Measurements from ENCODE around the gene SMAGP. TPM values are rescaled to one million over a fixed set of nuclear protein-coding genes. Genes with fewer than 3 reads are reported as not detected.
"Not testable (repeated sequence)": the region's sequence is repeated elsewhere in the genome, so short reads cannot be mapped to it uniquely, and the experiment has no call there.

The SMAGP gene
- total and polyA plus RNA-seq, 2 of the 13 experiments (the other 11 are each of a cell fraction or from before 2014, with no cell fraction given), result 9.2 TPM

GRCh38 chr12:51300768-51301167 lies 30.6 kb upstream of the SMAGP start:
- H3K27ac ChIP-seq (ENCODE audit: extremely low read length, insufficient read depth, low read length); H3K27me3 ChIP-seq (ENCODE audit: control insufficient read depth in 1 of 2, insufficient read depth in 2 of 2, low read length in 2 of 2); in situ Hi-C loops (cut with HindIII; ENCODE audit: extremely low pct_ligation_motif_present, low pct_unique_long_range_greater_than_20kb); DNase-seq (ENCODE audit: low spot score); H3K4me3 ChIP-seq (replicated peaks in 1 of 3; ENCODE audit: insufficient read depth in 1 of 3, low read depth in 2 of 3, low read length in 3 of 3); H3K36me3 ChIP-seq (replicated peaks in 1 of 2; ENCODE audit: control insufficient read depth in 1 of 2, insufficient read depth in 2 of 2, low read length in 2 of 2); intact Hi-C loops (cut with micrococcal nuclease; ENCODE audit: unreplicated experiment); H3K79me2 ChIP-seq (ENCODE audit: insufficient read depth, low read length); CTCF ChIA-PET (ENCODE audit: low intra/inter-chr PET ratio, low total read pairs); H3K4me1 ChIP-seq (ENCODE audit: insufficient read depth, low read length); H4K20me1 ChIP-seq (ENCODE audit: insufficient read depth, low read length); POLR2A ChIA-PET; FAIRE-seq; H3K4me2 ChIP-seq (ENCODE audit: low read depth, low read length); ATAC-seq; BruUV-seq (replicated peaks); H3K9ac ChIP-seq (ENCODE audit: insufficient read depth, low read depth, low read length); H3K9me3 ChIP-seq (ENCODE audit: low read length); H2AFZ ChIP-seq (ENCODE audit: low read length): not testable (repeated sequence)
- WGBS (ENCODE audit: low lambda C conversion rate), result 52% methylated on average over 10 of the region's 10 CpGs

DNA sequence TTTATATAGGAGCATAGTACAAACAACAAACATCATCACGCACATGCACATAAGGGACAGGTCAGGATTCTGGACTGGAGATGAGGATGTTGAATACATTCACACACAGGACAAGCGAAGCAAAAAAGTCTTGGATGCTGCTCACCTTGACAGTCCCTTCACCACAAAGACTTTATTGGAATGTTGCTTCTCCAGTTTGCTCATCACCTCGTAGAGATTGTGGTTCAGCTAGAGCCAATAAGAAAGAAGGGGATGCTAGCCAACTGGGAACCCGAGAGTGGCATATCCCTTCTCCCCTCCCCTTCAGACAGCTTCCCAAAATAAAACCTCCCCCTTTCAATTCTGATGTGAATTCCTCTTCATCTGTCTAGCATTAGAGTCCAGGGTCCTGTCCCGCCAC lies 25.4 kb upstream of the SMAGP start:
- DNase-seq (ENCODE audit: low spot score) (no peak), ATAC-seq (no peak), FAIRE-seq (no peak)
- POLR2A ChIA-PET, result no interaction called here
- Histone ChIP-seq H3K27me3 (ENCODE audit: control insufficient read depth in 1 of 2, insufficient read depth in 2 of 2, low read length in 2 of 2) (no peaks in the 10 kb centered on the region; a peak in 1 of 5 replicates), H4K20me1 (ENCODE audit: insufficient read depth, low read length) (no peaks in the 10 kb centered on the region), H3K36me3 (replicated peaks in 1 of 2; ENCODE audit: control insufficient read depth in 1 of 2, insufficient read depth in 2 of 2, low read length in 2 of 2) (no peaks in the 10 kb centered on the region), H2AFZ (ENCODE audit: low read length) (no peak overlapping the region), H3K4me2 (ENCODE audit: low read depth, low read length) (no peak overlapping the region), H3K27ac (ENCODE audit: extremely low read length, insufficient read depth, low read length) (no peak overlapping the region), H3K4me3 (replicated peaks in 1 of 3; ENCODE audit: insufficient read depth in 1 of 3, low read depth in 2 of 3, low read length in 3 of 3) (no peak overlapping the region), H3K9me3 (ENCODE audit: low read length) (no peaks in the 10 kb centered on the region), H3K79me2 (ENCODE audit: insufficient read depth, low read length) (no peaks in the 10 kb centered on the region), H3K4me1 (ENCODE audit: insufficient read depth, low read length) (no peaks in the 10 kb centered on the region), H3K9ac (ENCODE audit: insufficient read depth, low read depth, low read length) (no peak overlapping the region)
- BruUV-seq (replicated peaks), result no TSS peak
- whole genome bisulfite sequencing (ENCODE audit: low lambda C conversion rate), result 40% methylated on average over 5 of the region's 5 CpGs
- CTCF ChIA-PET (ENCODE audit: low intra/inter-chr PET ratio, low total read pairs), result no interaction called here
- TF ChIP-seq, protein P1, sequence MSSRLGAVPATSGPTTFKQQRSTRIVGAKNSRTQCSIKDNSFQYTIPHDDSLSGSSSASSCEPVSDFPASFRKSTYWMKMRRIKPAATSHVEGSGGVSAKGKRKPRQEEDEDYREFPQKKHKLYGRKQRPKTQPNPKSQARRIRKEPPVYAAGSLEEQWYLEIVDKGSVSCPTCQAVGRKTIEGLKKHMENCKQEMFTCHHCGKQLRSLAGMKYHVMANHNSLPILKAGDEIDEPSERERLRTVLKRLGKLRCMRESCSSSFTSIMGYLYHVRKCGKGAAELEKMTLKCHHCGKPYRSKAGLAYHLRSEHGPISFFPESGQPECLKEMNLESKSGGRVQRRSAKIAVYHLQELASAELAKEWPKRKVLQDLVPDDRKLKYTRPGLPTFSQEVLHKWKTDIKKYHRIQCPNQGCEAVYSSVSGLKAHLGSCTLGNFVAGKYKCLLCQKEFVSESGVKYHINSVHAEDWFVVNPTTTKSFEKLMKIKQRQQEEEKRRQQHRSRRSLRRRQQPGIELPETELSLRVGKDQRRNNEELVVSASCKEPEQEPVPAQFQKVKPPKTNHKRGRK (CRISPR knock-in tag; IDR thresholded peaks at IDR 0.05), result no peak
- TF ChIP-seq, protein P2, sequence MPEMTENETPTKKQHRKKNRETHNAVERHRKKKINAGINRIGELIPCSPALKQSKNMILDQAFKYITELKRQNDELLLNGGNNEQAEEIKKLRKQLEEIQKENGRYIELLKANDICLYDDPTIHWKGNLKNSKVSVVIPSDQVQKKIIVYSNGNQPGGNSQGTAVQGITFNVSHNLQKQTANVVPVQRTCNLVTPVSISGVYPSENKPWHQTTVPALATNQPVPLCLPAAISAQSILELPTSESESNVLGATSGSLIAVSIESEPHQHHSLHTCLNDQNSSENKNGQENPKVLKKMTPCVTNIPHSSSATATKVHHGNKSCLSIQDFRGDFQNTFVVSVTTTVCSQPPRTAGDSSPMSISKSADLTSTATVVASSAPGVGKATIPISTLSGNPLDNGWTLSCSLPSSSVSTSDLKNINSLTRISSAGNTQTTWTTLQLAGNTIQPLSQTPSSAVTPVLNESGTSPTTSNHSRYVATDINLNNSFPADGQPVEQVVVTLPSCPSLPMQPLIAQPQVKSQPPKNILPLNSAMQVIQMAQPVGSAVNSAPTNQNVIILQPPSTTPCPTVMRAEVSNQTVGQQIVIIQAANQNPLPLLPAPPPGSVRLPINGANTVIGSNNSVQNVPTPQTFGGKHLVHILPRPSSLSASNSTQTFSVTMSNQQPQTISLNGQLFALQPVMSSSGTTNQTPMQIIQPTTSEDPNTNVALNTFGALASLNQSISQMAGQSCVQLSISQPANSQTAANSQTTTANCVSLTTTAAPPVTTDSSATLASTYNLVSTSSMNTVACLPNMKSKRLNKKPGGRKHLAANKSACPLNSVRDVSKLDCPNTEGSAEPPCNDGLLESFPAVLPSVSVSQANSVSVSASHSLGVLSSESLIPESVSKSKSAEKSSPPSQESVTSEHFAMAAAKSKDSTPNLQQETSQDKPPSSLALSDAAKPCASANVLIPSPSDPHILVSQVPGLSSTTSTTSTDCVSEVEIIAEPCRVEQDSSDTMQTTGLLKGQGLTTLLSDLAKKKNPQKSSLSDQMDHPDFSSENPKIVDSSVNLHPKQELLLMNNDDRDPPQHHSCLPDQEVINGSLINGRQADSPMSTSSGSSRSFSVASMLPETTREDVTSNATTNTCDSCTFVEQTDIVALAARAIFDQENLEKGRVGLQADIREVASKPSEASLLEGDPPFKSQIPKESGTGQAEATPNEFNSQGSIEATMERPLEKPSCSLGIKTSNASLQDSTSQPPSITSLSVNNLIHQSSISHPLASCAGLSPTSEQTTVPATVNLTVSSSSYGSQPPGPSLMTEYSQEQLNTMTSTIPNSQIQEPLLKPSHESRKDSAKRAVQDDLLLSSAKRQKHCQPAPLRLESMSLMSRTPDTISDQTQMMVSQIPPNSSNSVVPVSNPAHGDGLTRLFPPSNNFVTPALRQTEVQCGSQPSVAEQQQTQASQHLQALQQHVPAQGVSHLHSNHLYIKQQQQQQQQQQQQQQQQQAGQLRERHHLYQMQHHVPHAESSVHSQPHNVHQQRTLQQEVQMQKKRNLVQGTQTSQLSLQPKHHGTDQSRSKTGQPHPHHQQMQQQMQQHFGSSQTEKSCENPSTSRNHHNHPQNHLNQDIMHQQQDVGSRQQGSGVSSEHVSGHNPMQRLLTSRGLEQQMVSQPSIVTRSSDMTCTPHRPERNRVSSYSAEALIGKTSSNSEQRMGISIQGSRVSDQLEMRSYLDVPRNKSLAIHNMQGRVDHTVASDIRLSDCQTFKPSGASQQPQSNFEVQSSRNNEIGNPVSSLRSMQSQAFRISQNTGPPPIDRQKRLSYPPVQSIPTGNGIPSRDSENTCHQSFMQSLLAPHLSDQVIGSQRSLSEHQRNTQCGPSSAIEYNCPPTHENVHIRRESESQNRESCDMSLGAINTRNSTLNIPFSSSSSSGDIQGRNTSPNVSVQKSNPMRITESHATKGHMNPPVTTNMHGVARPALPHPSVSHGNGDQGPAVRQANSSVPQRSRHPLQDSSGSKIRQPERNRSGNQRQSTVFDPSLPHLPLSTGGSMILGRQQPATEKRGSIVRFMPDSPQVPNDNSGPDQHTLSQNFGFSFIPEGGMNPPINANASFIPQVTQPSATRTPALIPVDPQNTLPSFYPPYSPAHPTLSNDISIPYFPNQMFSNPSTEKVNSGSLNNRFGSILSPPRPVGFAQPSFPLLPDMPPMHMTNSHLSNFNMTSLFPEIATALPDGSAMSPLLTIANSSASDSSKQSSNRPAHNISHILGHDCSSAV (CRISPR knock-in tag; IDR thresholded peaks at IDR 0.05; ENCODE audit: borderline replicate concordance), result no peak
- no peak for TF ChIP-seq UBTF (CRISPR knock-in tag; IDR thresholded peaks at IDR 0.05)
- no peak for TF ChIP-seq U2AF1 (optimal IDR thresholded peaks at IDR 0.05; ENCODE audit: low read depth, low read length)
- in situ Hi-C loops (cut with HindIII; ENCODE audit: extremely low pct_ligation_motif_present, low pct_unique_long_range_greater_than_20kb), result no loop called here
- intact Hi-C loops (cut with micrococcal nuclease; ENCODE audit: unreplicated experiment), result no loop called here

Data from HepG2 (cell line).